ENCODE measurements around the gene DHX40. TPM values are rescaled to one million over a fixed set of nuclear protein-coding genes. Genes with fewer than 3 reads are reported as not detected.
A peak's percentile ranks its signal among the peaks of the same experiment; 100 is the strongest.

The DHX40 gene
- total and polyA plus RNA-seq, 2 of the 13 experiments (the other 11 are each of a cell fraction or from before 2014, with no cell fraction given), result 22.2 to 37.0 TPM

- TF ChIP-seq NFAT5 (CRISPR knock-in tag; IDR thresholded peaks at IDR 0.05) (peak; percentile 86), CENPBD1 (CRISPR knock-in tag; IDR thresholded peaks at IDR 0.05; ENCODE audit: borderline replicate concordance, low read depth) (peak; percentile 97; the same call in 1 of the 2 replicates), RBAK (CRISPR knock-in tag; IDR thresholded peaks at IDR 0.05) (peak; percentile 71), JUND (CRISPR knock-in tag; IDR thresholded peaks at IDR 0.05) (peak; percentile 77; the same call in 1 of the 2 replicates), SKIL (CRISPR knock-in tag; IDR thresholded peaks at IDR 0.05; ENCODE audit: borderline replicate concordance) (peak; percentile 54; the same call in 1 of the 2 replicates), ZNF773 (CRISPR knock-in tag; IDR thresholded peaks at IDR 0.05; ENCODE audit: borderline replicate concordance) (peak; percentile 40; the same call in 1 of the 2 replicates), EP300 (IDR thresholded peaks at IDR 0.05; ENCODE audit: low read depth in 2 of 2, low read length in 2 of 2) (0 out of 4 replicates have a peak, but pooled peaks of 1 of the 2 experiments have one; percentile 30), EP300 (CRISPR knock-in tag; IDR thresholded peaks at IDR 0.05; ENCODE audit: borderline replicate concordance) (peak; percentile 53; the same call in 1 of the 2 replicates), ZFP1 (CRISPR knock-in tag; IDR thresholded peaks at IDR 0.05) (0 out of 2 replicates have a peak, but pooled peaks have one; percentile 31), ARHGAP35 (CRISPR knock-in tag; IDR thresholded peaks at IDR 0.05; ENCODE audit: borderline replicate concordance) (peak; percentile 94), KLF15 (CRISPR knock-in tag; IDR thresholded peaks at IDR 0.05; ENCODE audit: borderline replicate concordance) (peak; percentile 90; the same call in 1 of the 2 replicates), POLR2A (IDR thresholded peaks at IDR 0.05; ENCODE audit: insufficient read depth in 1 of 2, low read depth in 2 of 2, low read length in 2 of 2) (peak; percentile 61 to 68; a peak in 3 of 4 replicates), HOXA7 (CRISPR knock-in tag; IDR thresholded peaks at IDR 0.05) (peak; percentile 53; the same call in 1 of the 2 replicates), ZNF652 (CRISPR knock-in tag; IDR thresholded peaks at IDR 0.05; ENCODE audit: borderline replicate concordance, low read depth) (no peak), ZNF639 (CRISPR knock-in tag; conservative IDR thresholded peaks at IDR 0.05) (peak; percentile 87), ZNF446 (CRISPR knock-in tag; IDR thresholded peaks at IDR 0.05) (peak; percentile 98), SNAI1 (CRISPR knock-in tag; IDR thresholded peaks at IDR 0.05; ENCODE audit: borderline replicate concordance) (no peak), ZNF580 (CRISPR knock-in tag; IDR thresholded peaks at IDR 0.05; ENCODE audit: borderline replicate concordance, low read depth) (peak; percentile 61; the same call in 1 of the 2 replicates), KAT7 (CRISPR knock-in tag; IDR thresholded peaks at IDR 0.05; ENCODE audit: borderline replicate concordance) (0 out of 2 replicates have a peak, but pooled peaks have one; percentile 24)
These were observed at the start of gene DHX40 (continued) for GRCh38 chr17:59565171-59565958.

All from HepG2 (cell line).